ENCODE results near the gene GPAM. TPM values are rescaled to one million over a fixed set of nuclear protein-coding genes. Genes with fewer than 3 reads are reported as not detected.

GPAM gene
- polyA plus RNA-seq, 3 donors, result 0.37 to 1.3 (median 0.59) TPM

DNA sequence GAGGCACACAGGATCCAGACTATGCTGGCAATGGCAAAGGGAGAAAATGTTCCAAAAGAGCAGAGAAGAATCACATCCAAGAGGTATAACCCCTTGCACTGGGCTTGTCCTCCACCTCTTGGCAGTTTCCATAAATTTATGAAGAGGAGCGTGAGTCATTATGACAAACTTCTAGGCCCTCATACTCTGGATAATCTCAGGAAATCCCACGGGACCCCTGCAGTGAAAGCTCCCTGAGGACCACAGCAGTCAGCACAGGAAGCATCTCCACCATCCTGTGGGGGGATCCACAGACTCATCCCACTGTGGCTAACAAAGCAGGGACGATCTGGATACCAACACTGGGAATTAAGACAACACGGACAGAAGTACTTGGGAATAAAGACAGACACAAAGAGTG, 30.3 kb upstream of the GPAM start:
- H3K27ac Mint-ChIP-seq, result no peak overlapping the region
- peaks cover 54 to 80% (median 57%) of the 10 kb centered on the region in 3 donors for H3K27me3 Mint-ChIP-seq (ENCODE audit: low read depth in 3 of 3)
- Histone ChIP-seq H3K36me3 (replicated peaks in 1 of 2; ENCODE audit: control insufficient read depth in 1 of 2, insufficient read depth in 2 of 2, low read length in 2 of 2) (no peaks in the 10 kb centered on the region), H3K27me3 (ENCODE audit: control insufficient read depth in 2 of 2, insufficient read depth in 2 of 2, low read length in 2 of 2) (peaks cover 36 to 92% of the 10 kb centered on the region in 2 donors), H3K9me3 (replicated peaks in 1 of 2; ENCODE audit: control insufficient read depth in 1 of 2, insufficient read depth in 1 of 2, low read length in 2 of 2) (peaks cover 0 to under 1% of the 10 kb centered on the region in 2 donors), H3K27ac (ENCODE audit: low read depth in 1 of 2, low read length in 2 of 2) (no peak overlapping the region), H3K4me2 (replicated peaks; ENCODE audit: extremely low read depth, low read length, poor library complexity, severe bottlenecking) (no peak overlapping the region), H3K9ac (ENCODE audit: insufficient read depth, low read length, poor library complexity, severe bottlenecking) (no peak overlapping the region), H3K79me2 (ENCODE audit: insufficient read depth, low read length) (no peaks in the 10 kb centered on the region), H3K4me1 (ENCODE audit: control insufficient read depth in 1 of 2, insufficient read depth in 2 of 2, low read length in 2 of 2) (no peaks in the 10 kb centered on the region), H3K4me3 (replicated peaks in 1 of 3; ENCODE audit: low read depth in 2 of 3, low read length in 3 of 3) (no peak overlapping the region), H4K20me1 (ENCODE audit: insufficient read depth, low read length) (no peaks in the 10 kb centered on the region), H2AFZ (ENCODE audit: insufficient read depth, low read depth, low read length, poor library complexity, severe bottlenecking) (no peak overlapping the region)
- WGBS (ENCODE audit: insufficient coverage), result 82% methylated on average over 3 of the region's 4 CpGs
- no peaks in the 10 kb centered on the region for H3K4me1 Mint-ChIP-seq
- no peaks in the 10 kb centered on the region for H3K36me3 Mint-ChIP-seq
- intact Hi-C loops (cut with micrococcal nuclease), result no loop called here
- H3K4me3 Mint-ChIP-seq, result peak overlapping the region in 1 of 2 donors; percentile 15
- TF ChIP-seq, protein P1, sequence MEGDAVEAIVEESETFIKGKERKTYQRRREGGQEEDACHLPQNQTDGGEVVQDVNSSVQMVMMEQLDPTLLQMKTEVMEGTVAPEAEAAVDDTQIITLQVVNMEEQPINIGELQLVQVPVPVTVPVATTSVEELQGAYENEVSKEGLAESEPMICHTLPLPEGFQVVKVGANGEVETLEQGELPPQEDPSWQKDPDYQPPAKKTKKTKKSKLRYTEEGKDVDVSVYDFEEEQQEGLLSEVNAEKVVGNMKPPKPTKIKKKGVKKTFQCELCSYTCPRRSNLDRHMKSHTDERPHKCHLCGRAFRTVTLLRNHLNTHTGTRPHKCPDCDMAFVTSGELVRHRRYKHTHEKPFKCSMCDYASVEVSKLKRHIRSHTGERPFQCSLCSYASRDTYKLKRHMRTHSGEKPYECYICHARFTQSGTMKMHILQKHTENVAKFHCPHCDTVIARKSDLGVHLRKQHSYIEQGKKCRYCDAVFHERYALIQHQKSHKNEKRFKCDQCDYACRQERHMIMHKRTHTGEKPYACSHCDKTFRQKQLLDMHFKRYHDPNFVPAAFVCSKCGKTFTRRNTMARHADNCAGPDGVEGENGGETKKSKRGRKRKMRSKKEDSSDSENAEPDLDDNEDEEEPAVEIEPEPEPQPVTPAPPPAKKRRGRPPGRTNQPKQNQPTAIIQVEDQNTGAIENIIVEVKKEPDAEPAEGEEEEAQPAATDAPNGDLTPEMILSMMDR (IDR thresholded peaks at IDR 0.05), result no peak
- no peak for DNase-seq
- peaks cover 0 to 4% (median 0%) of the 10 kb centered on the region in 7 donors for H3K9me3 Mint-ChIP-seq

DNA sequence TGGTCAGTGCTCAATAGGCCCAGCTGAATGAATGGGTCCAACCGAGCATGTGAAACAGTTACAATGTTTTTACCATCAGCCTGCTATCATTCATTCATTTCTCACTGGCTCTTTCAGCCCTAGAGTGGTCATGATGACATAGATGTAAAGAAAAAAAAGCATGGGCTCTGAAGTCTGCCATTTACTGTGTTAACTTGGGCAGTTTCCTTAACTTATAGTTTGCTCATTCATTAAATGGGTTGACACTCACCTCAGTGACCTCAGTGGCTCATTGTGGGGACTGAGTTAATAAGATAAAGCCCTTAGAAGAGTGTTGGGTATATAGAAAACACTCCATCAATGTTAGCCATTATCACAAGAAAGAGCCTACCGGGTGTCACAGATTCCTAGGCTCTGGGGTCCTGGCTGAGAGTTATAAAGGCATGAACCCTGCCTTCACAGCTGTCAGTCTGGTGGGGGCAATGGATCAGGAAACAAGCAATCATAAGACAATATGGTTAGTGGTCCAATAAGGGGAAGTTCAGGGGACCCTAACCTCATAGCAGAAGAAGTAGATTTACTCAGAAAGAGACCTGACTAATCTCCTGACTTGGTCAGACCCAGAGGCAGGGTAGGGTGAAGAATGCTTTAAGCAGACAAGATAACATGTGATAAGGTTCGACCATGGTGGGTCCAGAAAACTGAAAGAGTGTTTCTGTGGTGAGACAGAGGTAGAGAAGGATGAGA, 29.7 kb upstream of the GPAM start:
- H3K27me3 ChIP-seq (ENCODE audit: control insufficient read depth in 2 of 2, insufficient read depth in 2 of 2, low read length in 2 of 2), result peaks cover 36 to 89% of the 10 kb centered on the region in 2 donors
- Mint-ChIP-seq H3K4me3 (no peak overlapping the region), H3K9me3 (peaks cover 0 to 3% (median 0%) of the 10 kb centered on the region in 7 donors), H3K4me1 (no peaks in the 10 kb centered on the region), H3K36me3 (no peaks in the 10 kb centered on the region), H3K27ac (no peak overlapping the region), H3K27me3 (ENCODE audit: low read depth in 3 of 3) (peaks cover 53 to 81% (median 55%) of the 10 kb centered on the region in 3 donors)
- H3K4me3 ChIP-seq (replicated peaks in 1 of 3; ENCODE audit: low read depth in 2 of 3, low read length in 3 of 3), result no peak overlapping the region
- H3K9me3 ChIP-seq (replicated peaks in 1 of 2; ENCODE audit: control insufficient read depth in 1 of 2, insufficient read depth in 1 of 2, low read length in 2 of 2), result no peaks in the 10 kb centered on the region
- H3K36me3 ChIP-seq (replicated peaks in 1 of 2; ENCODE audit: control insufficient read depth in 1 of 2, insufficient read depth in 2 of 2, low read length in 2 of 2), result no peaks in the 10 kb centered on the region
- DNase-seq, result no peak
- TF ChIP-seq, protein P1 (IDR thresholded peaks at IDR 0.05), result no peak
- no peaks in the 10 kb centered on the region for H3K4me1 ChIP-seq (ENCODE audit: control insufficient read depth in 1 of 2, insufficient read depth in 2 of 2, low read length in 2 of 2)
- no peaks in the 10 kb centered on the region for H3K79me2 ChIP-seq (ENCODE audit: insufficient read depth, low read length)
- H2AFZ ChIP-seq (ENCODE audit: insufficient read depth, low read depth, low read length, poor library complexity, severe bottlenecking), result no peak overlapping the region
- no peaks in the 10 kb centered on the region for H4K20me1 ChIP-seq (ENCODE audit: insufficient read depth, low read length)
- 55% methylated on average over 1 of the region's 3 CpGs for WGBS (ENCODE audit: insufficient coverage)
- H3K4me2 ChIP-seq (replicated peaks; ENCODE audit: extremely low read depth, low read length, poor library complexity, severe bottlenecking), result no peak overlapping the region
- H3K9ac ChIP-seq (ENCODE audit: insufficient read depth, low read length, poor library complexity, severe bottlenecking), result no peak overlapping the region
- intact Hi-C loops (cut with micrococcal nuclease), result no loop called here
- H3K27ac ChIP-seq (ENCODE audit: low read depth in 1 of 2, low read length in 2 of 2), result no peak overlapping the region

All from CD14-positive monocyte (primary cell).